ENCODE measurements around the gene CSF1R.

- TF ChIP-seq CTCF (conservative IDR thresholded peaks at IDR 0.05) (no peak), ZFX (IDR thresholded peaks at IDR 0.05) (no peak)
Observed at GRCh38 chr5:150124596-150124995, 38.2 kb upstream of the CSF1R start.

Data from C4-2B (cell line).